Progenitor cell of endocrine pancreas (in vitro differentiated cells): ENCODE data around the gene BPTF. TPM values are rescaled to one million over a fixed set of nuclear protein-coding genes. Genes with fewer than 3 reads are reported as not detected.
"Not testable (repeated sequence)": the region's sequence is repeated elsewhere in the genome, so short reads cannot be mapped to it uniquely, and the experiment has no call there.

Experiments used
- DNase-seq: peaks from one replicate; pipeline ENCODE4 v3.0.0; 2021; ENCODE audit warnings: low spot score; ENCODE audit not compliant: unreplicated experiment
- H3K27ac Mint-ChIP-seq: 2 replicates; pipeline ENCODE4 v1.8.0; 2021; ENCODE audit warnings: mild to moderate bottlenecking, moderate library complexity, mixed read lengths
- H3K27me3 Mint-ChIP-seq: 2 replicates; pipeline ENCODE4 v1.8.0; 2021; ENCODE audit warnings: mixed read lengths
- H3K36me3 Mint-ChIP-seq: 2 replicates; pipeline ENCODE4 v1.8.0; 2022; ENCODE audit warnings: mixed read lengths; ENCODE audit not compliant: insufficient read depth
- H3K4me1 Mint-ChIP-seq: 2 replicates; pipeline ENCODE4 v1.8.0; 2021; ENCODE audit warnings: low read depth, mixed read lengths
- H3K4me3 Mint-ChIP-seq: 2 replicates; pipeline ENCODE4 v1.8.0; 2021; ENCODE audit warnings: low read depth, mild to moderate bottlenecking, moderate library complexity, mixed read lengths
- H3K9me3 Mint-ChIP-seq: 2 replicates; pipeline ENCODE4 v1.8.0; 2021; ENCODE audit warnings: low read depth, mixed read lengths
- total RNA-seq: library from RNA; stranded (reverse); gene quantifications from 2 replicates; pipeline ENCODE4 v1.2.1, GENCODE V29; 2021
- TF ChIP-seq, protein P1 (sequence below): fragments of 200-600 bp; sonication (generic); IDR thresholded peaks from one replicate; pipeline ENCODE4 v1.5.0; 2021; ENCODE audit warnings: antibody characterized with exemption, mild to moderate bottlenecking; ENCODE audit not compliant: unreplicated experiment

Gene BPTF
- total RNA-seq, 1 donor from 2014 or later: 194 TPM

DNA sequence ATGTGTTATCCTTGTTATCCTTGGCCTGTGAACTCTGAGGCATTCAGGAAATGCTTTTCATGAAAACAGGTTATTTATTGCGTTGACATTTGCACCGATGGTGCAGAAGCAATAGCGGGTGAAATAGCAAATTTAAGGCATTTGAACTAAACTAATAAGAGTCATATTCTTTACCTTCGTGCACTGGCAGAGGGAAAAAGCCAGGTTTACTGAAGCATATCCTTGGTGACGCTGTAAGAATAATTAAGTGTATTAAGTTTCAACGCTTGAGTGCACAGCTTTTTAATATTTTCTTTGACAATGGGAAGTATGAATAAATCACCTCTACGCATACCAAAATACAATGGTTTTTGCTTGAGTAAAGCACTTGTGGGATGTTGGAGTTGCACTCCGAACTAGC, 196.7 kb downstream of the BPTF start:
- Mint-ChIP-seq H3K36me3 (peaks cover 2% of the 10 kb centered on the region), H3K4me1 (peaks cover 7% of the 10 kb centered on the region), H3K9me3 (no peaks in the 10 kb centered on the region), H3K27me3 (no peaks in the 10 kb centered on the region), H3K4me3 (no peak overlapping the region), H3K27ac (no peak overlapping the region)
- TF ChIP-seq, protein P1, sequence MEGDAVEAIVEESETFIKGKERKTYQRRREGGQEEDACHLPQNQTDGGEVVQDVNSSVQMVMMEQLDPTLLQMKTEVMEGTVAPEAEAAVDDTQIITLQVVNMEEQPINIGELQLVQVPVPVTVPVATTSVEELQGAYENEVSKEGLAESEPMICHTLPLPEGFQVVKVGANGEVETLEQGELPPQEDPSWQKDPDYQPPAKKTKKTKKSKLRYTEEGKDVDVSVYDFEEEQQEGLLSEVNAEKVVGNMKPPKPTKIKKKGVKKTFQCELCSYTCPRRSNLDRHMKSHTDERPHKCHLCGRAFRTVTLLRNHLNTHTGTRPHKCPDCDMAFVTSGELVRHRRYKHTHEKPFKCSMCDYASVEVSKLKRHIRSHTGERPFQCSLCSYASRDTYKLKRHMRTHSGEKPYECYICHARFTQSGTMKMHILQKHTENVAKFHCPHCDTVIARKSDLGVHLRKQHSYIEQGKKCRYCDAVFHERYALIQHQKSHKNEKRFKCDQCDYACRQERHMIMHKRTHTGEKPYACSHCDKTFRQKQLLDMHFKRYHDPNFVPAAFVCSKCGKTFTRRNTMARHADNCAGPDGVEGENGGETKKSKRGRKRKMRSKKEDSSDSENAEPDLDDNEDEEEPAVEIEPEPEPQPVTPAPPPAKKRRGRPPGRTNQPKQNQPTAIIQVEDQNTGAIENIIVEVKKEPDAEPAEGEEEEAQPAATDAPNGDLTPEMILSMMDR: no peak
- DNase-seq: no peak

DNA sequence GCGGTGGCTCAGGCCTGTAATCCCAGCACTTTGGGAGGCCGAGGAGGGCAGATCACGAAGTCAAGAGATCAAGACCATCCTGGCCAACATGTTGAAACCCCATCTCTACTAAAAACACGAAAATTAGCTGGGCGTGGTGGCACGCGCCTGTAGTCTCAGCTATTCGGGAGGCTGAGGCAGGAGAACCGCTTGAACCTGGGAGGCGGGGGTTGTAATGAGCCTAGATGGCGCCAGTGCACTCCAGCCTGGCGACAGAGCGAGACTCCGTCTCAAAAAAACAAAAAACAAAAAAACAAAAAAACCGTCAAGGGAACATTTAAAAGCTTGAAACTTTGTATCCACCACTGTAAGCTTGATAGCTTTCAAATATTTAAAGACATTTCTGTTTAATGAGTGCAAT, 197.2 kb downstream of the BPTF start:
- H3K9me3 Mint-ChIP-seq, H3K4me3 Mint-ChIP-seq, H3K27me3 Mint-ChIP-seq, H3K36me3 Mint-ChIP-seq, H3K4me1 Mint-ChIP-seq, H3K27ac Mint-ChIP-seq, DNase-seq: not testable (repeated sequence)

DNA sequence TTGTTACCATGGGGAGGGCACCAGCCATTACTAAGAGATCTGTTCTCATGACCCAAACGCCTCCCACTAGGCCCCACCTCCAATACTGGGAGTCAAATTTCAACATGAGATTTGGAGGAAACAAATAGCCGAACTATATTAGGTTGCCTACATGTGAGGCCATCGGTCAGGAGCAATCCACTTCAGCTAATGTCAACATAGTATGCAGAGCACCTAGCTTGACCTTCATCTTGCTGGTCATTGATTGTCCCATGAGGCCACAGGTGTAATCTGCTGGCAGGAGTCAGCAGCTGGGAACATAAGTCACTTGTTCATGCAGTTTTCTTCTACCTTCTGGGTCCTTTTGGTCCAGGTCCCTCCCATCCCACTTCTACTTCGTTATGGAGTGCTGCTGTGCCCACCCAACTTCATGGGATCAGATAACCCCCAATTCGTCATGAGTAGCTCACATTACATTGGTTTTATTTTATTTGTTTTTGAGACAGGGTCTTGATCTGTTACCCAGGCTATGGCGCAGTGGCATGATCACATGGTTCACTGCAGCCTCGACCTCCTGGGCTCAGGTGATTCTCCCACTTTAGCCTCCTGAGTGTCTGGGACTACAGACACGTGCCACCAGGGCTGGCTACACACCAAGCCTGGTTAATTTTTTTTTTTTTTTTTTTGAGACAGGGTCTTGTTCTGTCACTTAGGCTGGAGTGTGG, 204.4 kb downstream of the BPTF start:
- Mint-ChIP-seq H3K4me3 (no peak overlapping the region), H3K27ac (no peak overlapping the region), H3K27me3 (no peaks in the 10 kb centered on the region), H3K4me1 (peaks cover 5% of the 10 kb centered on the region), H3K36me3 (no peaks in the 10 kb centered on the region), H3K9me3 (no peaks in the 10 kb centered on the region)
- DNase-seq: no peak
- TF ChIP-seq, protein P1: no peak

Other genes with a start within 250 kb of the BPTF start
- 58.0 and 63.0 TPM in 2 replicates for gene NOL11, start 107.6 kb upstream of the BPTF start, total RNA-seq
- 10.9 and 12.9 TPM in 2 replicates for gene C17orf58, start 171.0 kb downstream of the BPTF start, total RNA-seq
- 132 and 140 TPM in 2 replicates for gene KPNA2, start 210.2 kb downstream of the BPTF start, total RNA-seq